COLO668 (cell line): ENCODE data around the gene TBC1D17.

Experiments
- DNase-seq: peaks from one replicate; lab custom pipeline; 2025; ENCODE audit not compliant: unreplicated experiment; lab: John Stamatoyannopoulos, UW

TBC1D17 gene

GRCh38 chr19:49933643-49934042 lies 56.1 kb downstream of the TBC1D17 start:
- no peak for DNase-seq

GRCh38 chr19:49936549-49936948 lies 59.0 kb downstream of the TBC1D17 start:
- DNase-seq, result no peak

GRCh38 chr19:49937750-49938381 lies 60.4 kb downstream of the TBC1D17 start:
- peak; percentile 73 for DNase-seq
